Breast epithelium (tissue), 4 donors: ENCODE measurements around the gene AHNAK2. TPM values are rescaled to one million over a fixed set of nuclear protein-coding genes. Genes with fewer than 3 reads are reported as not detected.

Experiments
- DNase-seq, 2 donors: peaks; one replicate each; pipeline ENCODE4 v3.0.0-alpha.2; 2019; ENCODE audit warnings: low spot score in 2 of 2
- H3K27ac ChIP-seq, 2 donors: fragments of 200-600 bp; sonication (generic) in 1 of 2; one replicate each; pipeline ENCODE4 v1.5.1; 2016 to 2019; ENCODE audit warnings: mild to moderate bottlenecking in 1 of 2
- H3K27me3 ChIP-seq, 2 donors: fragments of 200-600 bp; sonication (generic) in 1 of 2; one replicate each; pipeline versions ENCODE4 v1.5.1 to v1.6.0; 2017 to 2019; ENCODE audit warnings: control low read depth in 1 of 2, mild to moderate bottlenecking in 1 of 2
- H3K36me3 ChIP-seq: fragments of 200-600 bp; one replicate; pipeline ENCODE4 v1.5.1; 2019
- H3K4me1 ChIP-seq, 2 donors: fragments of 200-600 bp; sonication (generic); one replicate each; pipeline ENCODE4 v1.5.1; 2016 to 2019; ENCODE audit warnings: control low read depth in 1 of 2
- H3K4me3 ChIP-seq, 3 donors: fragments of 200-600 bp; sonication (generic); 1 replicate in 2 of 3; 2 replicates in 1 of 3; pipeline ENCODE4 v1.5.1; 2016 to 2019; ENCODE audit warnings: mild to moderate bottlenecking in 3 of 3, moderate library complexity in 2 of 3
- H3K9me3 ChIP-seq, 2 donors: fragments of 200-600 bp; sonication (generic) in 1 of 2; one replicate each; pipeline ENCODE4 v1.5.1; 2016 to 2019; ENCODE audit warnings: control low read depth in 1 of 2
- CTCF ChIP-seq, 3 donors: fragments of 450-650 bp; IDR thresholded peaks; one replicate each; pipeline ENCODE4 v1.5.1; 2016 to 2017; ENCODE audit warnings: antibody characterized with exemption in 3 of 3, mild to moderate bottlenecking in 3 of 3, moderate library complexity in 3 of 3
- POLR2A ChIP-seq: fragments of 450-650 bp; IDR thresholded peaks from one replicate; pipeline ENCODE4 v1.6.1; 2016; ENCODE audit warnings: antibody characterized with exemption, mild to moderate bottlenecking, moderate library complexity
- POLR2AphosphoS5 ChIP-seq, 3 donors: sonication (generic); formaldehyde crosslinking; IDR thresholded peaks; one replicate each; pipeline ENCODE4 v1.6.1; 2017; ENCODE audit warnings: antibody characterized with exemption in 3 of 3
- intact Hi-C: fragments of 100-400 bp; cut with DNase I; formaldehyde crosslinking; loops from one replicate; pipeline ENCODE4 v1.15.1; 2023; ENCODE audit warnings: low total_unique reads
- total RNA-seq, 3 donors: library from RNA; depleted of rRNA; stranded (reverse); fragments of >200 nt; gene quantifications; one replicate each; pipeline ENCODE4 v1.1.0, GENCODE V29; 2016

AHNAK2 gene
- total RNA-seq, 3 donors from 2014 or later, result 15.1 to 46.7 (median 19.3) TPM

- intact Hi-C loops, result no loop called here
- Histone ChIP-seq H3K27ac (no peak overlapping the region), H3K9me3 (no peaks in the 10 kb centered on the region), H3K4me3 (no peak overlapping the region), H3K36me3 (no peaks in the 10 kb centered on the region), H3K27me3 (no peaks in the 10 kb centered on the region), H3K4me1 (no peaks in the 10 kb centered on the region)
- TF ChIP-seq POLR2AphosphoS5 (IDR thresholded peaks at IDR 0.05) (no peak), POLR2A (no peak), CTCF (IDR thresholded peaks at IDR 0.05) (no peak)
- DNase-seq, result peak in 1 of 2 donors; percentile 49
These were observed 88.8 kb downstream of the AHNAK2 start for GRCh38 chr14:104889375-104889757.

GRCh38 chr14:104888489-104889374, 89.4 kb downstream of the AHNAK2 start:
- no peak overlapping the region for H3K4me3 ChIP-seq
- no peaks in the 10 kb centered on the region for H3K4me1 ChIP-seq
- intact Hi-C loops, result no loop called here
- H3K36me3 ChIP-seq, result no peaks in the 10 kb centered on the region
- TF ChIP-seq POLR2A (no peak), POLR2AphosphoS5 (IDR thresholded peaks at IDR 0.05) (no peak), CTCF (IDR thresholded peaks at IDR 0.05) (no peak)
- H3K27me3 ChIP-seq, result no peaks in the 10 kb centered on the region
- no peak overlapping the region for H3K27ac ChIP-seq
- H3K9me3 ChIP-seq, result no peaks in the 10 kb centered on the region
- DNase-seq, result peak in 1 of 2 donors; percentile 48

GRCh38 chr14:104887623-104888488, 90.3 kb downstream of the AHNAK2 start:
- H3K4me3 ChIP-seq, result no peak overlapping the region
- DNase-seq, result peak in 1 of 2 donors; percentile 46
- H3K36me3 ChIP-seq, result no peaks in the 10 kb centered on the region

More at GRCh38 chr14:104887623-104888488, 90.3 kb downstream of the AHNAK2 start:
- intact Hi-C loops, result no loop called here
- TF ChIP-seq CTCF (IDR thresholded peaks at IDR 0.05) (no peak), POLR2AphosphoS5 (IDR thresholded peaks at IDR 0.05) (no peak), POLR2A (no peak)
- Histone ChIP-seq H3K9me3 (no peaks in the 10 kb centered on the region), H3K27ac (no peak overlapping the region), H3K27me3 (no peaks in the 10 kb centered on the region), H3K4me1 (no peaks in the 10 kb centered on the region)

Other genes starting within 250 kb of the AHNAK2 start
- gene SIVA1, start 225.2 kb downstream of the AHNAK2 start, total RNA-seq, result 100 to 1,000 TPM; 181 to 225 (median 223) TPM
- gene AKT1, start 182.6 kb downstream of the AHNAK2 start, total RNA-seq, result 100 to 1,000 TPM in 2 of 3 donors, 10 to 100 TPM in 1; 91.9 to 119 (median 116) TPM
- 10 to 100 TPM in 1 of 3 donors, 1 to 10 TPM in 2; 3.5 to 11.4 (median 9.2) TPM for gene ZBTB42, start 177.3 kb downstream of the AHNAK2 start, total RNA-seq
- 10 to 100 TPM; 10.1 to 14.8 (median 13.8) TPM for gene CEP170B, start 113.1 kb downstream of the AHNAK2 start, total RNA-seq
- 1 to 10 TPM in 1 of 3 donors, under 1 TPM in 1, not detected in 1; 0.33 to 4.0 TPM for gene PLD4, start 53.5 kb downstream of the AHNAK2 start, total RNA-seq
- 10 to 100 TPM in 1 of 3 donors, 1 to 10 TPM in 2; 4.5 to 17.0 (median 8.8) TPM for gene CLBA1, start 7.4 kb upstream of the AHNAK2 start, total RNA-seq
- gene CDCA4, start 42.7 kb upstream of the AHNAK2 start, total RNA-seq, result 10 to 100 TPM in 2 of 3 donors, 1 to 10 TPM in 1; 5.1 to 10.4 (median 10.2) TPM
- gene GPR132, start 87.1 kb upstream of the AHNAK2 start, total RNA-seq, result 1 to 10 TPM; 1.3 to 2.9 (median 1.8) TPM
- 10 to 100 TPM in 2 of 3 donors, 1 to 10 TPM in 1; 4.2 to 15.4 (median 13.1) TPM for gene JAG2, start 190.4 kb upstream of the AHNAK2 start, total RNA-seq
- gene NUDT14, start 202.9 kb upstream of the AHNAK2 start, total RNA-seq, result 10 to 100 TPM; 13.6 to 14.9 (median 14.1) TPM